HepG2 (cell line): Measurements from ENCODE around the gene NPNT. TPM values are rescaled to one million over a fixed set of nuclear protein-coding genes. Genes with fewer than 3 reads are reported as not detected.

Experiments
- ATAC-seq: fragments of 200-7000 bp; cut with Tn5 transposase; 3 replicates; pipeline ENCODE4 v1.9.1; 2020; ENCODE audit warnings: mild to moderate bottlenecking, moderate library complexity
- BruUV-seq: library from RNA; stranded (reverse); fragments of 400-500 nt; replicated peaks from 2 replicates; lab custom pipeline; 2021; lab: Mats Ljungman, UMichigan
- CTCF ChIA-PET: fragments of 300-600 bp; formaldehyde crosslinking; extraction: SDS; loops from one replicate; lab custom pipeline; 2021; ENCODE audit warnings: low total read pairs, inconsistent platforms, low intra/inter-chr PET ratio; lab: Yijun Ruan, JAX
- POLR2A ChIA-PET: fragments of 350-600 bp; sonication (Branson Sonifier 250); formaldehyde crosslinking; loops from one replicate; lab custom pipeline; 2020; ENCODE audit warnings: antibody characterized with exemption, inconsistent platforms; lab: Yijun Ruan, JAX
- DNase-seq: peaks from one replicate; pipeline ENCODE4 v3.0.0-alpha.2; 2015; ENCODE audit warnings: low spot score
- FAIRE-seq: peaks from 3 replicates; lab custom pipeline; 2011; peaks lifted over from hg19 to GRCh38; lab: Jason Lieb, UNC
- H2AFZ ChIP-seq: one replicate; pipeline ENCODE4 v1.6.1; 2011; ENCODE audit warnings: low read length, inconsistent platforms
- H3K27ac ChIP-seq: fragments of 300-600 bp; 3 replicates; pipeline ENCODE4 v1.8.0; 2011; ENCODE audit warnings: mixed run types, mild to moderate bottlenecking, mixed read lengths, low read length, inconsistent platforms; ENCODE audit not compliant: insufficient read depth; ENCODE audit errors: extremely low read length
- H3K27me3 ChIP-seq, 2 experiments: fragments of 200-600 bp in 1 of 2; 2 replicates in 1 of 2; 3 replicates in 1 of 2; pipeline versions ENCODE4 v1.6.0 to v1.8.0; 2011; ENCODE audit warnings: low read length in 2 of 2, mild to moderate bottlenecking in 2 of 2, moderate library complexity in 2 of 2, inconsistent platforms in 1 of 2; ENCODE audit not compliant: insufficient read depth in 2 of 2, control insufficient read depth in 1 of 2
- H3K36me3 ChIP-seq, 2 experiments: fragments of 200-600 bp in 1 of 2; replicated peaks in 1 of 2; 2 replicates in 1 of 2; 3 replicates in 1 of 2; pipeline versions ENCODE4 v1.5.1 to v1.8.0; 2011; ENCODE audit warnings: low read length in 2 of 2, inconsistent platforms in 1 of 2; ENCODE audit not compliant: insufficient read depth in 2 of 2, control insufficient read depth in 1 of 2
- H3K4me1 ChIP-seq: 2 replicates; pipeline ENCODE4 v1.5.1; 2012; ENCODE audit warnings: low read length, inconsistent platforms; ENCODE audit not compliant: insufficient read depth
- H3K4me2 ChIP-seq: 2 replicates; pipeline ENCODE4 v1.6.0; 2011; ENCODE audit warnings: low read depth, low read length, inconsistent platforms
- H3K4me3 ChIP-seq, 3 experiments: fragments of 200-600 bp in 1 of 3; sonication (generic), shearing (Covaris generic) in 1 of 3; replicated peaks in 1 of 3; 2 replicates each; pipeline ENCODE4 v1.5.1; 2011 to 2016; ENCODE audit warnings: low read length in 3 of 3, inconsistent platforms in 2 of 3, low read depth in 2 of 3, mild to moderate bottlenecking in 2 of 3, control low read depth in 1 of 3, mixed read lengths in 1 of 3; ENCODE audit not compliant: insufficient read depth in 1 of 3
- H3K79me2 ChIP-seq: one replicate; pipeline ENCODE4 v1.6.1; 2011; ENCODE audit warnings: low read length, inconsistent platforms; ENCODE audit not compliant: insufficient read depth
- H3K9ac ChIP-seq: 2 replicates; pipeline ENCODE4 v1.6.0; 2011; ENCODE audit warnings: mild to moderate bottlenecking, low read depth, low read length, inconsistent platforms; ENCODE audit not compliant: insufficient read depth
- H3K9me3 ChIP-seq: 2 replicates; pipeline ENCODE4 v1.5.1; 2012; ENCODE audit warnings: mild to moderate bottlenecking, low read length
- H4K20me1 ChIP-seq: 2 replicates; pipeline ENCODE4 v1.6.0; 2011; ENCODE audit warnings: inconsistent platforms, mild to moderate bottlenecking, low read length, moderate library complexity; ENCODE audit not compliant: insufficient read depth
- ARNT ChIP-seq: fragments of 450-650 bp; IDR thresholded peaks from 2 replicates; pipeline ENCODE4 v1.6.1; 2017
- GTF3A ChIP-seq: sonication (generic); formaldehyde crosslinking; conservative IDR thresholded peaks from 2 replicates; pipeline ENCODE4 v1.4.0; 2020; ENCODE audit warnings: mild to moderate bottlenecking, missing genetic modification reagents
- KAT8 ChIP-seq: IDR thresholded peaks from 2 replicates; pipeline ENCODE4 v1.6.1; 2016; ENCODE audit warnings: missing genetic modification reagents, missing compliant biosample characterization
- MED1 ChIP-seq: sonication (generic); formaldehyde crosslinking; IDR thresholded peaks from 2 replicates; pipeline ENCODE4 v1.4.0; 2020; ENCODE audit warnings: missing genetic modification reagents
- RAD51 ChIP-seq: fragments of 450-650 bp; IDR thresholded peaks from 2 replicates; pipeline ENCODE4 v1.6.1; 2016; ENCODE audit warnings: borderline replicate concordance
- SAFB2 ChIP-seq: sonication (generic); formaldehyde crosslinking; IDR thresholded peaks from 2 replicates; pipeline ENCODE4 v1.5.1; 2020; ENCODE audit warnings: missing genetic modification reagents, low read depth, mild to moderate bottlenecking, borderline replicate concordance
- ZFP36L2 ChIP-seq: sonication (generic); formaldehyde crosslinking; IDR thresholded peaks from 2 replicates; pipeline ENCODE4 v1.4.0; 2020; ENCODE audit warnings: missing genetic modification reagents
- ZNF335 ChIP-seq: sonication (generic); formaldehyde crosslinking; IDR thresholded peaks from 2 replicates; pipeline ENCODE4 v1.4.0; 2020; ENCODE audit warnings: missing genetic modification reagents
- ZNF432 ChIP-seq: sonication (generic); formaldehyde crosslinking; IDR thresholded peaks from 2 replicates; pipeline ENCODE4 v1.5.0; 2020; ENCODE audit warnings: missing genetic modification reagents, mild to moderate bottlenecking, borderline replicate concordance
- ZNF615 ChIP-seq: sonication (generic); formaldehyde crosslinking; IDR thresholded peaks from 2 replicates; pipeline ENCODE4 v1.5.0; 2020; ENCODE audit warnings: mild to moderate bottlenecking, missing genetic modification reagents, borderline replicate concordance
- ZNF878 ChIP-seq: sonication (generic); formaldehyde crosslinking; IDR thresholded peaks from 2 replicates; pipeline ENCODE4 v1.8.1; 2023; ENCODE audit warnings: mild to moderate bottlenecking, missing genetic modification reagents, moderate library complexity
- ZNF891 ChIP-seq: sonication (generic); formaldehyde crosslinking; IDR thresholded peaks from 2 replicates; pipeline ENCODE4 v1.5.0; 2020; ENCODE audit warnings: mild to moderate bottlenecking, missing genetic modification reagents
- WGBS: methylation state at CpG from one replicate; pipeline ENCODE4 v1.1.6; 2017; ENCODE audit warnings: low lambda C conversion rate; 5-methylcytosine and 5-hydroxymethylcytosine counted together
- in situ Hi-C: cut with HindIII; loops from 2 replicates; pipeline ENCODE4 v1.10.0; 2017; ENCODE audit warnings: low pct_unique_long_range_greater_than_20kb; ENCODE audit not compliant: extremely low pct_ligation_motif_present
- intact Hi-C: fragments of 100-400 bp; cut with micrococcal nuclease; formaldehyde crosslinking; loops from one replicate; pipeline ENCODE4 v1.10.0; 2022; ENCODE audit not compliant: unreplicated experiment
- polyA plus RNA-seq, 8 experiments: library from polyadenylated mRNA; depleted of rRNA in 3 of 8; stranded (reverse) in 7 of 8; unstranded in 1 of 8; fragments of >200 nt; fragmentation: Illumina TruSeq in 4 of 8; extraction: Trizol in 4 of 8; gene quantifications; 2 replicates each; pipeline versions ENCODE4 v1.2.1 to v1.2.3, GENCODE V29; 2011 to 2016; ENCODE audit warnings: low read depth in 4 of 8, missing spikeins in 1 of 8, mixed read lengths in 1 of 8; ENCODE audit not compliant: insufficient read depth in 1 of 8
- total RNA-seq, 5 experiments: library from RNA; depleted of rRNA; stranded (reverse); fragments of >200 nt; fragmentation: Illumina TruSeq; extraction: Trizol; gene quantifications; 2 replicates each; pipeline ENCODE4 v1.2.3, GENCODE V29; 2016; ENCODE audit warnings: low read depth in 1 of 5
- TF ChIP-seq, protein P1 (sequence below): sonication (generic); formaldehyde crosslinking; IDR thresholded peaks from 2 replicates; pipeline ENCODE4 v1.5.0; 2020; ENCODE audit warnings: missing genetic modification reagents
- TF ChIP-seq, protein P2 (sequence below): sonication (generic); formaldehyde crosslinking; IDR thresholded peaks from 2 replicates; pipeline ENCODE4 v1.9.0; 2021; ENCODE audit warnings: missing genetic modification reagents, borderline replicate concordance

The NPNT gene
- total and polyA plus RNA-seq, 2 of the 13 experiments (the other 11 are each of a cell fraction or from before 2014, with no cell fraction given) = 1.1 to 19.1 TPM

DNA sequence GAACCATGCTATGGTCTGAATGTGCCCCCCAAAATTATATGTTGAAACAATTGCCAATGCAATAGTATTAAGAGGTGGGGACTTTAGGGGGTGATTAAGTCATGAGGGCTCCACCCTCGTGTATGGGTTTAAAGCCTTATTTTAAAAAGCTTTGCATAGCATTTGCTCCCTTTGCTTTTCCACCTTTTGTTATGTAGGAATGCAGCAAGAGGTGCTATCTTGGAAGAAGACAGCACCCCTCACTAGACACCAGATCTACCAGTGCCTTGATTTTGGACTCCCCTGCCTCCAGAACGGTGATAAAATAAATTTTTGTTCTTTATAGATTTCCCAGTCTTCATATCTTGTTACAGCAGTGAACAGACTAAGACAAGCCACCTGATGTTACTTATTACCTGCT is 23.3 kb upstream of the NPNT start:
- intact Hi-C loops (no loop called here), in situ Hi-C loops (no loop called here)
- Histone ChIP-seq H3K4me1 (no peaks in the 10 kb centered on the region), H3K9ac (no peak overlapping the region), H3K27me3 (no peaks in the 10 kb centered on the region), H4K20me1 (no peaks in the 10 kb centered on the region), H3K79me2 (no peaks in the 10 kb centered on the region), H2AFZ (no peak overlapping the region), H3K4me2 (no peak overlapping the region), H3K36me3 (no peaks in the 10 kb centered on the region), H3K27ac (no peak overlapping the region), H3K4me3 (no peak overlapping the region), H3K9me3 (no peaks in the 10 kb centered on the region)
- BruUV-seq = no TSS peak
- FAIRE-seq (no peak), ATAC-seq (no peak), DNase-seq (no peak)
- ChIA-PET POLR2A (no interaction called here), CTCF (no interaction called here)
- WGBS = 2% methylated on average over 2 of the region's 2 CpGs
- no peak for TF ChIP-seq SAFB2 (CRISPR knock-in tag)
- TF ChIP-seq GTF3A (CRISPR knock-in tag) = no peak
- no peak for TF ChIP-seq ARNT
- TF ChIP-seq ZFP36L2 (CRISPR knock-in tag) = no peak
- no peak for TF ChIP-seq ZNF891 (CRISPR knock-in tag)
- TF ChIP-seq ZNF878 (CRISPR knock-in tag) = no peak
- no peak for TF ChIP-seq MED1 (CRISPR knock-in tag)
- TF ChIP-seq KAT8 (CRISPR knock-in tag) = no peak

DNA sequence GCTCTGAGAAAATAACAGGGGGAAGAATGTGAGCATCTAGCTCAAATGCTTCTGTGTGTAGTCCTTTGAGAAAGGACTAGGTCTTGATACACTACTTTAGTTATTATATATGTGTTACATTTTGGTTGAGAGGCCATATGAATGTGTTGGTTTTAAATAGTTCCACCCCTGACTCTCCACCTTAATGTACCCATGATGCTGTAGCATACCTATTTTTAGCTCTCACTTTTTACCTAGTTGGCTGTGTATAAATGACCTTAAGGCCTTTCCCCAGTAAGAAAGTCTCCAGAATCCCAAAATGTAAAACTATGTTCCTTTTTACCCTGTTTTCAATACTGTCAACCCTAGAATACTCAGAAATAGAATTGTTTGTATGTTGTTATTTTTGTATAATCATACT is 20.0 kb upstream of the NPNT start:
- TF ChIP-seq ZNF335 (CRISPR knock-in tag) (no peak), ZNF615 (CRISPR knock-in tag) (no peak), RAD51 (no peak), ZNF432 (CRISPR knock-in tag) (no peak)
- TF ChIP-seq, protein P1, sequence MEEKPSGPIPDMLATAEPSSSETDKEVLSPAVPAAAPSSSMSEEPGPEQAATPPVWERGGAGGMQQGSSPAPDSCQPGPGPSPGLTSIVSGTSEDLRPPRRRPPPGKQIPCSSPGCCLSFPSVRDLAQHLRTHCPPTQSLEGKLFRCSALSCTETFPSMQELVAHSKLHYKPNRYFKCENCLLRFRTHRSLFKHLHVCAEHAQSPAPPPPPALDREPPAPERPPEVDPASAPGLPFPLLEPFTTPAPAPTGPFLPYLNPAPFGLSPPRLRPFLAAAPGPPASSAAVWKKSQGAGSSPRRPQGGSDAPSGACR = no peak
- TF ChIP-seq, protein P2, sequence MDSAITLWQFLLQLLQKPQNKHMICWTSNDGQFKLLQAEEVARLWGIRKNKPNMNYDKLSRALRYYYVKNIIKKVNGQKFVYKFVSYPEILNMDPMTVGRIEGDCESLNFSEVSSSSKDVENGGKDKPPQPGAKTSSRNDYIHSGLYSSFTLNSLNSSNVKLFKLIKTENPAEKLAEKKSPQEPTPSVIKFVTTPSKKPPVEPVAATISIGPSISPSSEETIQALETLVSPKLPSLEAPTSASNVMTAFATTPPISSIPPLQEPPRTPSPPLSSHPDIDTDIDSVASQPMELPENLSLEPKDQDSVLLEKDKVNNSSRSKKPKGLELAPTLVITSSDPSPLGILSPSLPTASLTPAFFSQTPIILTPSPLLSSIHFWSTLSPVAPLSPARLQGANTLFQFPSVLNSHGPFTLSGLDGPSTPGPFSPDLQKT (CRISPR knock-in tag) = no peak
- BruUV-seq = no TSS peak
- DNase-seq = no peak
- Histone ChIP-seq H3K27ac (no peak overlapping the region), H3K9me3 (no peaks in the 10 kb centered on the region), H4K20me1 (no peaks in the 10 kb centered on the region), H3K4me2 (no peak overlapping the region), H3K4me3 (no peak overlapping the region), H3K27me3 (no peaks in the 10 kb centered on the region), H3K79me2 (no peaks in the 10 kb centered on the region), H3K4me1 (no peaks in the 10 kb centered on the region), H3K36me3 (no peaks in the 10 kb centered on the region), H3K9ac (no peak overlapping the region), H2AFZ (no peak overlapping the region)
- no peak for ATAC-seq
- in situ Hi-C loops (no loop called here), intact Hi-C loops (no loop called here)
- FAIRE-seq = no peak
- CTCF ChIA-PET = no interaction called here
- POLR2A ChIA-PET = no interaction called here
